T-helper 9 cell (primary cell): ENCODE data around the gene LRRC37B.
"Not testable (repeated sequence)": the region's sequence is repeated elsewhere in the genome, so short reads cannot be mapped to it uniquely, and the experiment has no call there.

Experiments
- DNase-seq: peaks from one replicate; pipeline ENCODE4 v3.0.0-alpha.2; 2020

The LRRC37B gene

GRCh38 chr17:32042266-32042665, 35.1 kb downstream of the LRRC37B start:
- not testable (repeated sequence) for DNase-seq

- DNase-seq: not testable (repeated sequence)
Measured at GRCh38 chr17:32045611-32046010, 38.4 kb downstream of the LRRC37B start.

GRCh38 chr17:32047663-32048062, 40.5 kb downstream of the LRRC37B start:
- DNase-seq: not testable (repeated sequence)

GRCh38 chr17:32054985-32055384, 47.8 kb downstream of the LRRC37B start:
- not testable (repeated sequence) for DNase-seq

- not testable (repeated sequence) for DNase-seq
Measured at GRCh38 chr17:32055425-32055824, 48.2 kb downstream of the LRRC37B start.

GRCh38 chr17:32056500-32056899, 49.3 kb downstream of the LRRC37B start:
- not testable (repeated sequence) for DNase-seq

- not testable (repeated sequence) for DNase-seq
Measured at GRCh38 chr17:32057460-32058105, 50.4 kb downstream of the LRRC37B start.

GRCh38 chr17:32060695-32061094, 53.5 kb downstream of the LRRC37B start:
- not testable (repeated sequence) for DNase-seq

- DNase-seq: not testable (repeated sequence)
Measured at GRCh38 chr17:32061840-32062239, 54.7 kb downstream of the LRRC37B start.

GRCh38 chr17:32064091-32064490, 56.9 kb downstream of the LRRC37B start:
- DNase-seq: not testable (repeated sequence)

- DNase-seq: not testable (repeated sequence)
Measured at GRCh38 chr17:32066123-32066680, 59.0 kb downstream of the LRRC37B start.

GRCh38 chr17:32066863-32067642, 59.9 kb downstream of the LRRC37B start:
- DNase-seq: peak; percentile 56

GRCh38 chr17:32069067-32069466, 61.9 kb downstream of the LRRC37B start:
- not testable (repeated sequence) for DNase-seq

GRCh38 chr17:32071961-32072360, 64.8 kb downstream of the LRRC37B start:
- DNase-seq: not testable (repeated sequence)

GRCh38 chr17:32073131-32073530, 65.9 kb downstream of the LRRC37B start:
- not testable (repeated sequence) for DNase-seq

GRCh38 chr17:32079753-32080152, 72.6 kb downstream of the LRRC37B start:
- DNase-seq: peak; percentile 58

GRCh38 chr17:32083550-32083979, 76.4 kb downstream of the LRRC37B start:
- not testable (repeated sequence) for DNase-seq

GRCh38 chr17:32084003-32084941, 77.1 kb downstream of the LRRC37B start:
- DNase-seq: not testable (repeated sequence)

GRCh38 chr17:32084942-32085829, 78.0 kb downstream of the LRRC37B start:
- DNase-seq: not testable (repeated sequence)

- DNase-seq: not testable (repeated sequence)
Measured at GRCh38 chr17:32086833-32087232, 79.7 kb downstream of the LRRC37B start.

GRCh38 chr17:32092062-32092461, 84.9 kb downstream of the LRRC37B start:
- not testable (repeated sequence) for DNase-seq
